ENCODE data around the gene TACSTD2.
A peak's percentile ranks its signal among the peaks of the same experiment; 100 is the strongest.
"Not testable (repeated sequence)": the region's sequence is repeated elsewhere in the genome, so short reads cannot be mapped to it uniquely, and the experiment has no call there.

Gene TACSTD2

GRCh38 chr1:58561633-58562032 lies 15.4 kb downstream of the TACSTD2 start:
- DNase-seq = no peak

GRCh38 chr1:58555393-58555792 lies 21.7 kb downstream of the TACSTD2 start:
- DNase-seq = no peak

DNA sequence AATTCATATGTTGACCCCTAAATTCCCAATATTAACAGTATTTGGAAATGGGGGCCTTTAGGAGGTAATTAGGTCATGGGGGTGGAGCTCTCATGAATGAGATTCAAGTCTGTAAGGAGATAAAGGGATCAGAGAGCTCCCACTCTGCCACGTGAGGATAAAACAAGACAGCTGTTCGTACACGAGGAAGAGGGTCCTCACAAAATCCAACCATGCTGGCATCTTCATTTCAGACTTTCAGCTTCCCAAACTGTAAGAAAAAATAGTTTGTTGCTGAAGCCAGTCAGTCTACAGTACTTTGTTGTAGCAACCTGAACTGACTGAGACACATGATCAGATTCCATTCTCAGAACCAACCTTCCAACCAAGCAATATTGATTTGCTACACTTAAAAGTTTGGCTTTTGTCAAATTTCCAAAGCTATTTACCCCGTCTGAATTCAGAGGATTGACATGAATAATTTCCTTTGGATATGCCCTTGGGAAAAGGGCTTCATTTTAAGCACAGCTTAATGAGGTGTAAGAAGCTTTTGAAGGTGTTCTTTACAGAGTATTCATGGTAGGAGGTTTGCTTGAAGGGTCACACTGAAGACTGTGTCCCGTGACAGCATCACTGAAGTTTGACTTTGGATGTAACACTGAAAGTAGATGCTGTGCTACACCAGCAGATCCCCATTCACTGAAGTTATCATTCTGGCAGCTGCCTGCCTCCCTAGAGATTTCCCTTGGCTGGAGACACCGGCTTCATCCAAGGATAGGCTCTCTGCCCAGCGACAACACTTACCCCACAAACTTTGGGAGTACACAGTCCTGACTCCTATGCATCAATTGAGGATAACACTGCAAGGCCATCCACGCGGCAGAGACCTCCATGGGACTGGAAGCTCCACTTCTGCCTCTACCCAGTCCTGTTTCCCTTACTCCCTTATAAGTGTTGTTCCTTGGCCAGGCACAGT lies 25.6 kb downstream of the TACSTD2 start:
- no peak for DNase-seq

GRCh38 chr1:58549291-58549690 lies 27.8 kb downstream of the TACSTD2 start:
- DNase-seq = not testable (repeated sequence)

DNA sequence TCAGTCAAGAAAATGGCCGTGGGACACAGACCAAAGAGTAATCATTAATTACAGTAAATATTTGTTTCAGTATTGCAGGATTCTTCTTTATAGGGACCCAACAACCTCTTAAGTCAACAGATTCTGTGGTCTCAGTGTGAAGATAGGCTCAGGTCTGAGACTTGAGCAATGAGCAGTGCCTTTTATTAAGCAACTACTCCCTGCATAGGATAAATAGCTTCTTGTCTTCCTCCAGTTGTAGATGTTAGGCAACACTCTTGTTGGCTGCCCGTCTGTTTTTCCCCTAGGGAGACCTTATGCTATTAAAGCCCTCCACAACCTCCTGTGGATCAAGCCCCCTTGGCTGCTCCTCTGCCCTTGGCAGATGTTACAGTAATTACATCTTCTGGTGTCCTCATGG lies 28.7 kb downstream of the TACSTD2 start:
- no peak for DNase-seq

DNA sequence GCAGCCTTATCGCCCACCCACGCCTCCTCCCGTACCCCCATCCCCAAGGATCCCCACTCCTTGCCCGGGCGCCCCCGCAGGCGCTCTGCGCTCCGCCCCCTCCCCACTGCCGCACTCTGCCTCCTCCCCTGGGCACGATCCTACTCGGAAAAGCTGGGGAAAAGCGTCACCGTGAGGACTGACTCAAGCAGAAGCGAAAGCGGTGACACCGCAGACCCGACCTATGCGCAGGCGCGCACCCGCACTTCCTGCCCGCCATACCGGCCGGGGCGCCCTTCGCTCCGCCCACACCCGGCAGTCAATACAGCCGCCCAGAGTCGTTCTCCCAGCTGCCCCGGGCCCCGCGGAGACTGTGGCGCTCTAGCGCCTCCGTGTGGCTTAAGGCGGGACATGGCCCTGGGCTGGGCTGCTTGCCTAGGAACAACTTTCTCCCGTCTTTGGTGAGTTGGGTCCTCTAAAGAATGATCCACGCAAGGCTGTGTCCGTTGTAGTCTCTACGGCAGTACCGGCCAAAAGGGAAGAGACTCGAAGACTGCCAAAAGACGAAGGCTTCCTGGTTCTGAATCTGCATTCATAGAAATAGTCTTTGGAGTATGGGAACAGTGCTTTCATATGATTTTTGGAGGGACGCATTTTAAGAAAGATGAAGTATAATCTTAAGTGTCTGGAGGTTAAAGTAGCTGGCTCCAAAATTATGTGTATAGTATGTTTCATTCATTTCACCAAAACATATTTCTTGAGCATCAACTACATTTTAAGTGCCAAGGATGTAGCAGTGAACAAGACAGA lies 30.3 kb downstream of the TACSTD2 start, which contains the start of gene OMA1:
TSS of gene OMA1 (minus strand) at position 207 of the 789 bp plus-strand sequence. CDS start 7,432 bp downstream, outside the sequence.
- DNase-seq = peak; percentile 96

DNA sequence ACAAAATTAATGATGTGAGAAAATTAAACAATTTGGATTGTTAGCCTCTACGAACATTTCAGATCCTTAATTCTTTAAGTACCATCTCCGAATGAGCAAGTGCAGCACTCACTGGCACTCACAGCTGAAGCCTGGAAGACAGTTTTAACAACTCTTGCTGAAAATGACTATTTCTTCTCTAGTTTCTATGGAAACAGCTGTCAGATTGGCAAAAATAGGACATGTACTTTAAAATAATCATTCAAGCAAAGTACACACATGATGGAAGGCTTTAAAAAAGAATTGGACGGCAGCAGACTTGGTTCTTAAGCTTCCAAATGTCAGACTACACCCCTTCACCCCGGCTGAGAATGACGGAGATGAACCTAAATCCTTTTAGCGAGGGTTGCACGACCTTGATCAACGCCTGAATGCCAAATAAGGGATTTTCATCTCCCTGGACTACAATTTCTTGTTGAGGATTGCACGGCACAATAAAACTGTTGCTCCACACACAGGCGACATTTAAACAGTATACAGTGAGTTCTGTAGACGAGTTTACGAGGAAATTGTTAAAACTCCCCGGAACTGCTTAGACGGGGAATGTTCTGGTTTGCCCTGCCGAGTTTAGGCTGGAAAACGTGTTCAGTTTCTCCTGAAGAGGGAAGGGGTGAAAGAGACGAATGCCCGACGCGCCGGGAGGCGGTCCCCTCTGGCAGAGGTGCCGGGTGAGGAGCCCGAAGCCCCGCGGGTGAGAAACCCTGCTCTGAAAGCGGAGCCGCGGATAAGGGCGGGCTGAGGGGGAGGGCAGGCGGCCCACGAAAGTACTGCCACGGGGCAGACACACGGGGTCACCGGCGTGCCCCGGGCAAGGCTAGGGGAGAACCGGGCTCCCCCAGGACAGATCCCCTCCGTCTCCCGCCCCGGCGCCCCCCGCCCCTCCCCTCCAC lies 31.2 kb downstream of the TACSTD2 start:
- DNase-seq = peak; percentile 57

- DNase-seq = no peak
Measured at GRCh38 chr1:58543260-58543659, 33.8 kb downstream of the TACSTD2 start.

GRCh38 chr1:58539553-58539952 lies 37.5 kb downstream of the TACSTD2 start:
- DNase-seq = no peak

DNA sequence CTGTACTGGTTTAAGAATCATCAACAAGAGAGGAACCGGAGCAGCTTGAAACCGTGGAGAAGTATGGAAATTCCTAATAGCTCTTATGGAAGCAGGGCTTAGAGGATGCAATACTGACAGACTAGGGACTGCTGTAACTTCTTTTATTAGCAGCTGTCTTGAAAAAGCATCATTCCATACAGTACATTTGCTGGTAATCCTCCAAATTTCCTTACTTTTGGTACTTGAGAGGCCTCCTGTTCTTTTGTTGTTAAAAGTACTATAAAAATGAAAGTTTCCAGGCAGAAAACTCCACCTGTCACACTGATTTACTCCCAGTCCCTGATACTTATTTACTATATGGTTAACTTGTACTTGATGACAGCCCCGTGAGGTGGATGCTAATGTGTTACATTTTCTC lies 38.2 kb downstream of the TACSTD2 start:
- DNase-seq = no peak

GRCh38 chr1:58531842-58532241 lies 45.2 kb downstream of the TACSTD2 start:
- not testable (repeated sequence) for DNase-seq

GRCh38 chr1:58529284-58529683 lies 47.8 kb downstream of the TACSTD2 start:
- no peak for DNase-seq

DNA sequence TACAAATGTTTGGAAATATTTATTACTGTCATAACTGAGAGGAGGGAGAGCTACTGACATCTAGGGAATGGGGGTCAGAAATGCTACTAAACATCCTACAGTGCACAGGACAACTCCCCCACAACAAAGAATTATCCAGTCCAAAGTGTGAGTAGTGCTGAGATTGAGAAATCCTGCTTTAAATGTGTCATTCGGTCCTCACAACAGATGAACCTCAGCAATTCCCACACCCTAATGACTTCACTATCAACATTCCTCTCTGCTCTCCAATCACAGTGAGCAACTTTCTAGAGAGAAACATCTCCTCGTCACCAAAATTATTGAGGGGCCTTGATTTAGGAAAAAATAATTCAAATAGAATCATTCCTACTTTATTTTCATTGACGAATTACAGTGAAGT lies 48.5 kb downstream of the TACSTD2 start:
- no peak for DNase-seq

All from T1000 (cell line).